HG03432 (cell line): Measurements from ENCODE around the gene OR4Q3.
"Not testable (repeated sequence)": the region's sequence is repeated elsewhere in the genome, so short reads cannot be mapped to it uniquely, and the experiment has no call there.

Source experiments
- ATAC-seq: cut with Tn5 transposase; IDR thresholded peaks from one replicate; pipeline ENCODE4 v1.9.1; 2021; ENCODE audit warnings: mild to moderate bottlenecking, moderate library complexity; ENCODE audit not compliant: unreplicated experiment

OR4Q3 gene

GRCh38 chr14:19743256-19743655 is at the start of gene OR4Q3:
OR4Q3 (plus strand) TSS chr14:19743571.
- no peak for ATAC-seq

DNA sequence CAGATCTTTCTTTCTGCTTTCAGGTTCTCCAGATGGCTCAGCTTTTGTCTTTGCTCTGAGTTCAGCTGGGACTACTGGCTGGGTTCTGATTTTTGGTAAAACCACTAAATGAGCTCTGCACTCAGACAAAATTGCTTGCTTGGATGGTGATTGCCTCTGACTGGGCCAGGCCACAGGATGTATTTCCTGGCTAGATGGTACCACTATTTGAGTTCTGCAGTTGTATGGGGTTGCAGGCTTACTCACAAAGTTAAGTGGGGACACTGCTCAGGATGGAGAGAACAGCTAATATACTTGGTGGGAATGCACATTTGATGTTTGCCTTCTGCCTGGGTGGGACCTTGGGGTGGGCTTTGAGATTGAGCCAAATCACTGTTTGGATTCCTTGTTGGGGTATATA is 14.0 kb upstream of the OR4Q3 start:
- ATAC-seq, result no peak

- ATAC-seq, result no peak
Measured at GRCh38 chr14:19729763-19730162, 13.6 kb upstream of the OR4Q3 start.

- ATAC-seq, result not testable (repeated sequence)
Measured at GRCh38 chr14:19733893-19734292, 9.5 kb upstream of the OR4Q3 start.

DNA sequence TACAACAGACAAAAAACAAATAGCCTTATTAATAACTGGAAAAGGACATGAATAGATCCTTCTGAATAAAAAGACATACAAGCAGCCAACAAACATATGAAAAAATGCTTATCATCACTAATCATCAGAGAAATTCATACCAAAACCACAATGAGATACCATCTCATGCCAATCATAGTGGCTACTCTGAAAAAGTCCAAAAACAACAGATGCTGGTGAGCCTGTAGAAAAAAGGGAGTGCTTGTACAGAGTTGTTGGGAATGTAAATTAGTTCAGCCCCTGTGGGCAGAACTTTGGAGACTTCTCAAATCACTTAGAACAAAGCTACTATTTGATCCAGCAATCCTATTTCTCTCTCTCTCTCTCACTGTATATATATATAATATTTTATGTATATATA is 8.9 kb downstream of the OR4Q3 start:
- not testable (repeated sequence) for ATAC-seq

DNA sequence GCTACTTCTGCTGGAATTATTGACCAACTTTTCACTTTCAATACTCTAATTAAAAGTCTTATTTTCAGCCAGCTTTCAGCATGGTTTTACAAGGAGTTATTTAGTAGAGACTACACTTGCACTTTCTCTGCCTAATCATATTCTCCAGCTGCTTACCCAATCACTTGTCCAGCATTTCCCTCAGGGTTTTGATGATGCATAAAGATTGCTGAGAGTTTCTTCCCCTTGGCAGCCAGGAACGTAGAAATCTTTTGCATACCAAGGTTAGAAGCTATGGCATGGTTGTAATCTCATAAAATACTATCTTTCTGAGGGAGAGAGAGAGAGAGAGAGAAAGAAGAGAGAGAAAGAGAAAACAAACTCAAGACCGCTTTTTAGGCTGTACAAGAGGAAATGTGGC is 10.8 kb downstream of the OR4Q3 start:
- no peak for ATAC-seq

- not testable (repeated sequence) for ATAC-seq
Measured at GRCh38 chr14:19771491-19771890, 28.1 kb downstream of the OR4Q3 start.

DNA sequence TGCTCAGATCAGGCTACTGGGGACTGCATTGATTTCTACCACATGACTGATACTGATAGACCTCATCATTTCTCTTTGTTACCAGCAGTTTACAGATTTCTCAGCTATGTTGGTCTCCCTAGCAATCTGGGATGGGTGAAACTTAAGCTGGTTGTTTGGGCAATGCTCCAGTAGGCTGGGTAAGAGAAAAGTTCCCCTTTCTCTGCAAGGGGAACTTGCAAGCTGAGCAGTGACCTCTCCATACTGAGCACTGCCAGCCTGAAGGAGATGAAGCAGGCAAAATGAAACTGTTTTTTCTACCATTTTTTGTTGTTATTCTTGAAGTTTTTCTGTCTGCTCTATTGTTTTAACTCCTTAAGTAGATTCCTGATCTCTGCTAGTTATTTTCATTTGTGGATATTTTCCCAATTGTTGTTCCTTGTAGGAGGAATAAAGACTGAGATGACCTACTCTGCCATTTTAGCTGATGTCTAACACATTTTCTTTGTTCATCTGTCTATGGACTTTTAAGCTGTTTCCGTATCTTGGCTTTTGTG is 28.6 kb downstream of the OR4Q3 start:
- ATAC-seq, result no peak

DNA sequence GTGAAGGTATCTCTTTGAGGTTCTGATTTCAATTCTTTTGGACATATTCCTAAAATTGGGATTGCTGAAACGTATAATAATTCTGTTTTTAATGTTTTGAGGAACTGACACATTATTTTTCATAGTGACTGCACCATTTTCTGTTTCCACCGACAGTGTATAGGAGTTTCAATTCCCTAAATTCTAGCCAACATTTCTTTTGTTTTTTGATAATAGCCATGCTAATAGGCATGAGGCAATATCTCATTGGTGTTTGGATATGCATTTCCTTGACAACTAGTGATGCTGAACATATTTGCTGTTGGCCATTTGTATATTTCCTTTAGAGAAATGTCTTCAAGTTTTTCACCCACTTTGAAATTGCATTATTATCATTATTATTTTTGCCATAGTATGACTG is 29.1 kb downstream of the OR4Q3 start:
- ATAC-seq, result not testable (repeated sequence)

DNA sequence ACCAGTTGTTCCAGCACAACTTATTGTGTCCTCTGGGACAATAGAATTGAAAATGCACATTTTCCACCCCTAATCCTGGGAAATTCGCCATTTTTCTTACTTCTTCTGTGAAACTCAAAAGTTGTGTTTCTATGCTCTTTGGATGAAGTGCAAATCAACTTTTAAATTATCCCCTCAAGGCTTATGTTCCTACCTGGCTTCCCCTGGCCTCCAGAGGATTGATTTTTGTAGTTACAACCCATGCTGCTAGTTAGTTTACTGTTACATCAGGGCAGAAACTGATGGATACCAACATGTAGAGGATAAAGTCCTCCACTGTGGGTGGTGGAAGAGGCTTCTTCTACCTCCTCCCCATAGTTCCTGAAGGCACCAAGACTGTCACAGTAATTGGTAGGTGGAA is 29.8 kb downstream of the OR4Q3 start, which contains the start of gene OR4M1:
Gene OR4M1, plus strand, starts transcription at position 301 of the 400 bp plus-strand sequence. CDS start 6,819 bp downstream, outside the sequence.
- not testable (repeated sequence) for ATAC-seq

GRCh38 chr14:19775587-19775986 is 32.2 kb downstream of the OR4Q3 start:
- ATAC-seq, result no peak

DNA sequence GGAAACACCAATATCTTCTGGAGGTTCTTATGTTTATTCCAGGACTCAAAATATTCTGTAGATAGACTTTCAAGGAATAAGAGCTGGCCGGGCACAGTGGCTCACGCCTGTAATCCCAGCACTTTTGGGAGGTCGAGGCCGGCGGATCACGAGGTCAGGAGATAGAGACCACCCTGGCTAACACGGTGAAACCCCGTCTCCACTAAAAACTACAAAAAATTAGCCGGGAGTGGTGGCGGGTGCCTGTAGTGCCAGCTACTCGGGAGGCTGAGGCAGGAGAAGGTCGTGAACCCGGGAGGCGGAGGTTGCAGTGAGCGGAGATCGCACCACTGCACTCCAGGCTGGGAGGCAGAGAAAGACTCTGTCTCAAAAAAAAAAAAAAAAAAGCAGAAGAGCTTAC is 42.5 kb downstream of the OR4Q3 start:
- ATAC-seq, result not testable (repeated sequence)

GRCh38 chr14:19787318-19787717 is 43.9 kb downstream of the OR4Q3 start:
- not testable (repeated sequence) for ATAC-seq

DNA sequence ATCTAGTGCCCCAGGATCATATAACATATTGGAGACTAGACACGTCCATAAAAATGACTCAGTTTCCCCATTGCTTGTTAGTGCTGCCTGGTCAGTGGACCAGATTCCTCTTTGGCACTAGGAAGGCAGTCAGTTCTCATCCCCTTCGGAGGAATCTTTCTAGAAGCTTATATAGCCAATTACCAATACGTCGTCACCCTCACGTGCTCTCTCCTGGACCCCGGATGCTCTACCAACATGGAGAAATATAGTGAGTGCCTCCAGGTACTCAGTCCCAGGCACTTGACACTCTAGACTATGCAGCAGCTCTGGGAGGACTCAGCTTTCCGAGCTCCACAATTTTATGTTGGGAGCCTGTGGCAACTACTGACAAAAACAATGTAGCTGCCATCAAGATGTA is 44.8 kb downstream of the OR4Q3 start:
- not testable (repeated sequence) for ATAC-seq

- ATAC-seq, result not testable (repeated sequence)
Measured at GRCh38 chr14:19796520-19797108, 53.2 kb downstream of the OR4Q3 start.
